ENCODE measurements around the gene DKK3.
"Not testable (repeated sequence)": the region's sequence is repeated elsewhere in the genome, so short reads cannot be mapped to it uniquely, and the experiment has no call there.

Gene DKK3

GRCh38 chr11:12007769-12008737 is at the start of gene DKK3:
Gene DKK3, minus strand, starts transcription at chr11:12008626. Its CDS starts 44 bp downstream, at chr11:12008582.
- DNase-seq (ENCODE audit: low spot score), result no peak

GRCh38 chr11:12057299-12057980 is 49.0 kb upstream of the DKK3 start:
- no peak for DNase-seq (ENCODE audit: low spot score)

GRCh38 chr11:12056119-12056518 is 47.7 kb upstream of the DKK3 start:
- no peak for DNase-seq (ENCODE audit: low spot score)

- no peak for DNase-seq (ENCODE audit: low spot score)
Observed at GRCh38 chr11:12053606-12054361, 45.4 kb upstream of the DKK3 start.

GRCh38 chr11:12052676-12053605 is 44.5 kb upstream of the DKK3 start:
- DNase-seq (ENCODE audit: low spot score), result no peak

- no peak for DNase-seq (ENCODE audit: low spot score)
Observed at GRCh38 chr11:12051287-12051662, 42.8 kb upstream of the DKK3 start.

- no peak for DNase-seq (ENCODE audit: low spot score)
Observed at GRCh38 chr11:12050470-12051286, 42.3 kb upstream of the DKK3 start.

GRCh38 chr11:12048936-12049790 is 40.7 kb upstream of the DKK3 start:
- no peak for DNase-seq (ENCODE audit: low spot score)

GRCh38 chr11:12046636-12047236 is 38.3 kb upstream of the DKK3 start:
- no peak for DNase-seq (ENCODE audit: low spot score)

- no peak for DNase-seq (ENCODE audit: low spot score)
Observed at GRCh38 chr11:12045914-12046635, 37.6 kb upstream of the DKK3 start.

- DNase-seq (ENCODE audit: low spot score), result no peak
Observed at GRCh38 chr11:12044799-12045198, 36.4 kb upstream of the DKK3 start.

GRCh38 chr11:12043959-12044791 is 35.7 kb upstream of the DKK3 start:
- peak; percentile 74 for DNase-seq (ENCODE audit: low spot score)

- DNase-seq (ENCODE audit: low spot score), result no peak
Observed at GRCh38 chr11:12043221-12043620, 34.8 kb upstream of the DKK3 start.

- no peak for DNase-seq (ENCODE audit: low spot score)
Observed at GRCh38 chr11:12042215-12042676, 33.8 kb upstream of the DKK3 start.

- not testable (repeated sequence) for DNase-seq (ENCODE audit: low spot score)
Observed at GRCh38 chr11:12040719-12041118, 32.3 kb upstream of the DKK3 start.

GRCh38 chr11:12032968-12033367 is 24.5 kb upstream of the DKK3 start:
- no peak for DNase-seq (ENCODE audit: low spot score)

GRCh38 chr11:12031856-12032544 is 23.6 kb upstream of the DKK3 start:
- no peak for DNase-seq (ENCODE audit: low spot score)

All from hematopoietic multipotent progenitor cell treated with erythropoietin and hydrocortisone succinate and interleukin-3 and kit ligand, for 15 days (in vitro differentiated cells).